Activated naive CD8-positive, alpha-beta T cell (primary cell): ENCODE measurements around the gene IRX2.
A peak's percentile ranks its signal among the peaks of the same experiment; 100 is the strongest.

Experiments used
- H3K27ac Mint-ChIP-seq: one replicate; pipeline ENCODE4 v1.8.0; 2021; ENCODE audit warnings: mixed read lengths
- H3K27me3 Mint-ChIP-seq: one replicate; pipeline ENCODE4 v1.8.0; 2021; ENCODE audit warnings: mixed read lengths
- H3K36me3 Mint-ChIP-seq: one replicate; pipeline ENCODE4 v1.8.0; 2021; ENCODE audit warnings: mixed read lengths
- H3K4me1 Mint-ChIP-seq: one replicate; pipeline ENCODE4 v1.8.0; 2021; ENCODE audit warnings: low read depth, mixed read lengths
- H3K4me3 Mint-ChIP-seq: one replicate; pipeline ENCODE4 v1.8.0; 2021; ENCODE audit warnings: mild to moderate bottlenecking, mixed read lengths
- H3K9me3 Mint-ChIP-seq: one replicate; pipeline ENCODE4 v1.8.0; 2021; ENCODE audit warnings: low read depth, mixed read lengths

Gene IRX2

DNA sequence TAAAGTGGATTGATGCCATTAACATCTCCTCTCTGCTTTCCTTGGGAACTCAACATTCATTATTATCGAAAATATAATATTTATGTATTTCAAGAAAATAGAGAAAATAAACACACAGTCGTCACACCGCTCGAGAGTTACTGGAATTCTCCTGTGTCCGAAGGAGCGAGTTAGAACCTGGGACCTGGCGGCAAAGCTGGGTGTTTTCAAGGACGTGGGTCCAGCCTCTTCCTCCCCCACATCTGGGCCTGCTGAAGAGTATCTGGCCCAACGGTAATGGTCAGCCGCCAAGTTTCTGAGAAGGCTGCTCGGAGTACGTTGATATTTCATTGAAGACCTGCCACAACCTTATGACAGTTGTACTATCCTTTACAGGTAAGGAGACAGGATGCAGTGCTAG is 47.9 kb downstream of the IRX2 start:
- Mint-ChIP-seq H3K9me3 (no peaks in the 10 kb centered on the region), H3K4me3 (no peak overlapping the region), H3K27ac (no peak overlapping the region), H3K27me3 (peaks cover 4% of the 10 kb centered on the region), H3K36me3 (no peaks in the 10 kb centered on the region), H3K4me1 (no peaks in the 10 kb centered on the region)

- no peaks in the 10 kb centered on the region for H3K9me3 Mint-ChIP-seq
- no peaks in the 10 kb centered on the region for H3K4me1 Mint-ChIP-seq
- no peak overlapping the region for H3K4me3 Mint-ChIP-seq
- no peaks in the 10 kb centered on the region for H3K36me3 Mint-ChIP-seq
- H3K27me3 Mint-ChIP-seq: peaks cover 4% of the 10 kb centered on the region
- H3K27ac Mint-ChIP-seq: no peak overlapping the region
Observed at GRCh38 chr5:2703041-2703440, 48.4 kb downstream of the IRX2 start.

- no peak overlapping the region for H3K27ac Mint-ChIP-seq
- H3K4me3 Mint-ChIP-seq: no peak overlapping the region
- peaks cover 4% of the 10 kb centered on the region for H3K27me3 Mint-ChIP-seq
- no peaks in the 10 kb centered on the region for H3K36me3 Mint-ChIP-seq
- H3K9me3 Mint-ChIP-seq: no peaks in the 10 kb centered on the region
- H3K4me1 Mint-ChIP-seq: no peaks in the 10 kb centered on the region
Observed at GRCh38 chr5:2702096-2702879, 49.2 kb downstream of the IRX2 start.

GRCh38 chr5:2701592-2701991 is 49.9 kb downstream of the IRX2 start:
- H3K27ac Mint-ChIP-seq: no peak overlapping the region

DNA sequence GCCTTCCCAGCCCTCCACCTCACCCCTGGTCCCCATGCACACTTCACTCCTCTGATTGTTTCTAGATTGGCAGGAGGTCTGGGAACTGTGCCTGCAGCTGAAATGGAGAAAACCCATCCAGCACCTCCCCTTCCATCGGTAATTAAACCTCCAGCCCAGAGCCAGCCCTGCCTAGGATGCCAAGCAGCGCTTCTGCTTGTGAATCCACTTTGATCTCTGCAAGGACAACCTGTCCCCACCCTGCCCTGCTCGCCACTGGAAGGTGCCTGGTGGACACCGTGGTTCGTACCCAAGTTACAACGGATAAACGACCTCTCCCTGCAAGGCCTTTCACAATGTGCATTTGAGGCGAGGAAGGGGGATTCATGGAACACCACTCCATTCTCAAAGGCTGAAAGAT is 50.6 kb downstream of the IRX2 start:
- H3K4me1 Mint-ChIP-seq: no peaks in the 10 kb centered on the region
- no peak overlapping the region for H3K27ac Mint-ChIP-seq
- H3K4me3 Mint-ChIP-seq: no peak overlapping the region
- H3K9me3 Mint-ChIP-seq: no peaks in the 10 kb centered on the region
- peaks cover 4% of the 10 kb centered on the region for H3K27me3 Mint-ChIP-seq
- no peaks in the 10 kb centered on the region for H3K36me3 Mint-ChIP-seq

More at GRCh38 chr5:2701592-2701991, 49.9 kb downstream of the IRX2 start:
- Mint-ChIP-seq H3K27me3 (peaks cover 4% of the 10 kb centered on the region), H3K9me3 (no peaks in the 10 kb centered on the region), H3K36me3 (no peaks in the 10 kb centered on the region), H3K4me3 (no peak overlapping the region), H3K4me1 (no peaks in the 10 kb centered on the region)

- no peaks in the 10 kb centered on the region for H3K36me3 Mint-ChIP-seq
- H3K4me3 Mint-ChIP-seq: no peak overlapping the region
- no peaks in the 10 kb centered on the region for H3K9me3 Mint-ChIP-seq
- H3K4me1 Mint-ChIP-seq: no peaks in the 10 kb centered on the region
- H3K27ac Mint-ChIP-seq: no peak overlapping the region
- no peaks in the 10 kb centered on the region for H3K27me3 Mint-ChIP-seq
Observed at GRCh38 chr5:2699686-2700085, 51.8 kb downstream of the IRX2 start.

- Mint-ChIP-seq H3K9me3 (no peaks in the 10 kb centered on the region), H3K4me3 (no peak overlapping the region), H3K27me3 (no peaks in the 10 kb centered on the region), H3K36me3 (no peaks in the 10 kb centered on the region), H3K4me1 (no peaks in the 10 kb centered on the region), H3K27ac (peak overlapping the region; percentile 6)
Observed at GRCh38 chr5:2699231-2699630, 52.2 kb downstream of the IRX2 start.

GRCh38 chr5:2698581-2698980 is 52.9 kb downstream of the IRX2 start:
- Mint-ChIP-seq H3K27ac (no peak overlapping the region), H3K27me3 (peaks cover 1% of the 10 kb centered on the region), H3K9me3 (no peaks in the 10 kb centered on the region), H3K4me3 (no peak overlapping the region), H3K4me1 (no peaks in the 10 kb centered on the region), H3K36me3 (no peaks in the 10 kb centered on the region)

- no peak overlapping the region for H3K27ac Mint-ChIP-seq
- H3K9me3 Mint-ChIP-seq: no peaks in the 10 kb centered on the region
- H3K4me3 Mint-ChIP-seq: no peak overlapping the region
- H3K4me1 Mint-ChIP-seq: no peaks in the 10 kb centered on the region
- peaks cover 1% of the 10 kb centered on the region for H3K27me3 Mint-ChIP-seq
- H3K36me3 Mint-ChIP-seq: no peaks in the 10 kb centered on the region
Observed at GRCh38 chr5:2697446-2698200, 53.9 kb downstream of the IRX2 start.

DNA sequence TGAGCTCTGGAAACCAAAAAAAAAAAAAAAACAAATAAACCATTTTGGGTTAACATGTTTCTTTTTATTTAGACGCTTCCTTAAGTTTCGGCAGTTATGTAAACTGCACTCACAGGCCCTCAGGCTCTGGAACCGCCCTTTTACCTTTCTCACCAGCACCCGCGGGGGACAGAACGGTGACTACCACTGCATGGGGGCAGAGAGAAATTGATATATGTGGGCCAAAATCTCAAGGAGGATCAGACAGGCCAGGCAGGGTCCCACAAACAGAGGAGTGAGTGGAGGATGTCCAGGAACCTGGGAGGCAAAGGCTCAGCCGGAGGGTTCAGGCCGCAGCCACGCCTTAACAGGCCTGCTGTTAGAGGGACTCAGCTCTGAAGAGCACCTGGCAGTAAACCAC is 54.4 kb downstream of the IRX2 start:
- no peaks in the 10 kb centered on the region for H3K36me3 Mint-ChIP-seq
- H3K4me1 Mint-ChIP-seq: no peaks in the 10 kb centered on the region
- no peak overlapping the region for H3K4me3 Mint-ChIP-seq
- H3K9me3 Mint-ChIP-seq: no peaks in the 10 kb centered on the region
- peaks cover 1% of the 10 kb centered on the region for H3K27me3 Mint-ChIP-seq
- no peak overlapping the region for H3K27ac Mint-ChIP-seq
